IPS DF 4.7 (cell line): ENCODE results near the gene PEX5.
A peak's percentile ranks its signal among the peaks of the same experiment; 100 is the strongest.
"Not testable (repeated sequence)": the region's sequence is repeated elsewhere in the genome, so short reads cannot be mapped to it uniquely, and the experiment has no call there.

Experiments
- DNase-seq: peaks from one replicate; pipeline ENCODE4 v3.0.0-alpha.2; 2013; ENCODE audit warnings: low spot score; ENCODE audit errors: extremely low read depth

PEX5 gene

GRCh38 chr12:7160183-7160582, 29.3 kb upstream of the PEX5 start:
- DNase-seq = no peak

GRCh38 chr12:7161327-7161726, 28.2 kb upstream of the PEX5 start:
- DNase-seq = no peak

GRCh38 chr12:7161811-7162210, 27.7 kb upstream of the PEX5 start:
- DNase-seq = no peak

- peak; percentile 56 for DNase-seq
Measured at GRCh38 chr12:7162691-7163114, 26.8 kb upstream of the PEX5 start.

GRCh38 chr12:7169951-7170350, 19.5 kb upstream of the PEX5 start:
- no peak for DNase-seq

- DNase-seq = no peak
Measured at GRCh38 chr12:7171854-7172253, 17.6 kb upstream of the PEX5 start.

- no peak for DNase-seq
Measured at GRCh38 chr12:7175493-7175892, 14.0 kb upstream of the PEX5 start.

- no peak for DNase-seq
Measured at GRCh38 chr12:7176595-7176994, 12.9 kb upstream of the PEX5 start.

- DNase-seq = no peak
Measured at GRCh38 chr12:7178481-7178880, 11.0 kb upstream of the PEX5 start.

GRCh38 chr12:7180685-7181084, 8.8 kb upstream of the PEX5 start:
- no peak for DNase-seq

- DNase-seq = not testable (repeated sequence)
Measured at GRCh38 chr12:7186058-7186457, 3.4 kb upstream of the PEX5 start.

- peak; percentile 78 for DNase-seq
Measured at GRCh38 chr12:7188562-7189397, 706 bp upstream of the PEX5 start.

- no peak for DNase-seq
Measured at GRCh38 chr12:7190268-7191055, 976 bp downstream of the PEX5 start.

- no peak for DNase-seq
Measured at GRCh38 chr12:7193674-7194073, 4.2 kb downstream of the PEX5 start.

GRCh38 chr12:7197841-7198240, 8.4 kb downstream of the PEX5 start:
- no peak for DNase-seq

GRCh38 chr12:7203109-7203508, 13.6 kb downstream of the PEX5 start:
- no peak for DNase-seq

GRCh38 chr12:7205091-7205490, 15.6 kb downstream of the PEX5 start:
- DNase-seq = no peak

- no peak for DNase-seq
Measured at GRCh38 chr12:7206691-7207090, 17.2 kb downstream of the PEX5 start.

GRCh38 chr12:7207866-7208625, 18.6 kb downstream of the PEX5 start:
- no peak for DNase-seq

GRCh38 chr12:7209958-7210357, 20.5 kb downstream of the PEX5 start:
- no peak for DNase-seq

- DNase-seq = no peak
Measured at GRCh38 chr12:7210642-7211151, 21.2 kb downstream of the PEX5 start.

- DNase-seq = no peak
Measured at GRCh38 chr12:7212678-7213077, 23.2 kb downstream of the PEX5 start.
